Panc1 (cell line): ENCODE results near the gene ITGA11. TPM values are rescaled to one million over a fixed set of nuclear protein-coding genes. Genes with fewer than 3 reads are reported as not detected.

ENCODE experiments used
- ATAC-seq: fragments of 200-7000 bp; cut with Tn5 transposase; 2 replicates; pipeline ENCODE4 v1.9.1; 2020; ENCODE audit warnings: mild to moderate bottlenecking, moderate library complexity
- BruUV-seq: library from RNA; stranded (reverse); fragments of 400-500 nt; replicated peaks from 2 replicates; lab custom pipeline; 2021; lab: Mats Ljungman, UMichigan
- CTCF ChIA-PET: fragments of 300-600 bp; sonication (Branson Sonifier 250); formaldehyde crosslinking; loops from one replicate; lab custom pipeline; 2022; ENCODE audit warnings: antibody characterized with exemption; lab: Charles Lee
- POLR2A ChIA-PET: fragments of 300-600 bp; sonication (Branson Sonifier 250); formaldehyde crosslinking; loops from one replicate; lab custom pipeline; 2022; ENCODE audit warnings: antibody characterized with exemption; lab: Charles Lee
- DNase-seq: peaks from one replicate; pipeline ENCODE4 v3.0.0-alpha.2; 2010; ENCODE audit warnings: low read depth, low spot score
- H3K27ac ChIP-seq: 2 replicates; pipeline ENCODE4 v1.5.1; 2011; ENCODE audit warnings: mild to moderate bottlenecking, low read length, inconsistent platforms
- H3K27me3 ChIP-seq: fragments of 200-500 bp; sonication (Bioruptor generic); 2 replicates; pipeline ENCODE4 v1.6.0; 2014; ENCODE audit warnings: low read length, inconsistent platforms; ENCODE audit not compliant: control insufficient read depth, insufficient read depth
- H3K36me3 ChIP-seq: fragments of 200-500 bp; sonication (Bioruptor generic); 2 replicates; pipeline ENCODE4 v1.5.1; 2014; ENCODE audit warnings: inconsistent platforms, mild to moderate bottlenecking, low read length, moderate library complexity; ENCODE audit not compliant: control insufficient read depth, insufficient read depth
- H3K4me1 ChIP-seq: 2 replicates; pipeline ENCODE4 v1.5.1; 2011; ENCODE audit warnings: inconsistent platforms, mild to moderate bottlenecking, low read length, moderate library complexity; ENCODE audit not compliant: control insufficient read depth, insufficient read depth
- H3K4me3 ChIP-seq, 2 experiments: 2 replicates each; pipeline ENCODE4 v1.5.1; 2011 to 2012; ENCODE audit warnings: low read depth in 2 of 2, low read length in 2 of 2, mild to moderate bottlenecking in 2 of 2, inconsistent platforms in 1 of 2, moderate library complexity in 1 of 2
- H3K9me3 ChIP-seq: fragments of 200-500 bp; sonication (Bioruptor generic); 2 replicates; pipeline ENCODE4 v1.5.1; 2014; ENCODE audit warnings: low read depth, mild to moderate bottlenecking, inconsistent platforms, low read length, moderate library complexity; ENCODE audit not compliant: control insufficient read depth, insufficient read depth
- POLR2AphosphoS5 ChIP-seq: IDR thresholded peaks from 2 replicates; pipeline ENCODE4 v1.6.1; 2012; ENCODE audit warnings: mild to moderate bottlenecking, low read depth, low read length, moderate library complexity
- REST ChIP-seq, 2 experiments: IDR thresholded peaks; 2 replicates each; pipeline ENCODE4 v1.6.1; 2011 to 2012; ENCODE audit warnings: low read depth in 2 of 2, control low read depth in 1 of 2, low read length in 1 of 2, mild to moderate bottlenecking in 1 of 2, moderate library complexity in 1 of 2; ENCODE audit not compliant: insufficient read depth in 1 of 2
- SIN3A ChIP-seq: IDR thresholded peaks from 2 replicates; pipeline ENCODE4 v1.6.1; 2012; ENCODE audit warnings: low read depth, mild to moderate bottlenecking, low read length, moderate library complexity, borderline replicate concordance; ENCODE audit not compliant: insufficient read depth
- TCF7L2 ChIP-seq: IDR thresholded peaks from 2 replicates; pipeline ENCODE4 v1.6.1; 2011; ENCODE audit warnings: mild to moderate bottlenecking, low read depth, low read length, inconsistent platforms
- in situ Hi-C: cut with HindIII; loops from 2 replicates; pipeline ENCODE4 v1.10.0; 2016; ENCODE audit warnings: low sequenced_read_pairs, low pct_unique_long_range_greater_than_20kb
- intact Hi-C: fragments of 100-400 bp; cut with micrococcal nuclease; formaldehyde crosslinking; loops from one replicate; pipeline ENCODE4 v1.10.0; 2022; ENCODE audit not compliant: unreplicated experiment
- total RNA-seq: library from RNA; stranded (reverse); gene quantifications from one replicate; pipeline ENCODE4 v1.2.1, GENCODE V29; 2021; ENCODE audit not compliant: unreplicated experiment
- TF ChIP-seq, protein P1 (sequence below): fragments of 450-650 bp; IDR thresholded peaks from 2 replicates; pipeline ENCODE4 v1.5.1; 2017; ENCODE audit warnings: mild to moderate bottlenecking

The ITGA11 gene
- total RNA-seq, 1 experiment from 2014 or later: 0.28 TPM

- no peak for DNase-seq
- in situ Hi-C loops: no loop called here
- no peaks in the 10 kb centered on the region; the same call in 1 of the 2 replicates for H3K36me3 ChIP-seq
- ChIA-PET POLR2A (no interaction called here), CTCF (no interaction called here)
- intact Hi-C loops: no loop called here
- H3K9me3 ChIP-seq: no peaks in the 10 kb centered on the region
- no peak for TF ChIP-seq TCF7L2
- no peak for TF ChIP-seq SIN3A
- TF ChIP-seq REST (IDR thresholded peaks at IDR 0.05; ENCODE audit: insufficient read depth in 1 of 2, low read depth in 2 of 2, low read length in 1 of 2): no peak
- no peak for ATAC-seq
- no peak overlapping the region for H3K27ac ChIP-seq
- BruUV-seq: no TSS peak
- no peak overlapping the region for H3K4me3 ChIP-seq
- no peaks in the 10 kb centered on the region for H3K4me1 ChIP-seq
- H3K27me3 ChIP-seq: no peaks in the 10 kb centered on the region
Measured at GRCh38 chr15:68301301-68301700, 130.7 kb downstream of the ITGA11 start.

DNA sequence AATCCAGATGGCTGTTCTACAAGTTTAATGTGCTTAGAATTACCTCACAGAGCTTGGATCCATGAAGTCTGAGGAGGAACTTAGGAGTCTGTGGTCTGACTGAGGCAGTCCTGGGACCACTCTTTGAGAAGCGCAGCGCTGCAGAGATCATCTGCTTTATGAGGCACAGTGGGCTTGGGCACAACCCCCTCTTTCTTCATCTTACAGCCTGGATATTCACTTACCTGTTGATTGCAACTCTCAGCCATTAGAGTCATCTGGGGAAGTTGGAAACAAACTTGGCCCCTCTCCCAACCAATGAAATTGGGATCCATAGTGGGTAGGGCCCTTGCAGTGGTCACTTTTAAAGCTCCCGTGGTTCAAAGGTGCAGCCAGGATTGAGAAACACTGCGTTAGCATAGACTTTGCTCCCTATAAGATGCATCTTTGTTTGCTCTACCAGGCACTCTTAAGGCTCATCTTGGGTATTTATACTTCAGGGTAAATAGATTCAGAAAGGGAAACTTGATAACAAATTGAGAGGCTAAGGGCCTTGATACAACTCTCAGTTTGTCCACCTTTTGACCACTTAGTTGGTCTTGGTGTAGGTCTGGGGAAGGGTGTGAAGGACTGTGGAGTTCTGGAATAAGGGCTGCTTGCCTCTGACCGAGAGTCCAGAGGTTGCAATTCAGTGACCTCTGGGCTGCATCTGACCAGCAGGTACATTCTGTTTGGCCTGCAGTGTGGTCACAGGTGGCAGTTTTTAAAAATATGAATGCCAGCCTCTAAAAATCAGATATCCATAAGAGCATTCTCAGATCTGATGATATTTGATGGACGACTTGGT is 131.6 kb downstream of the ITGA11 start:
- ChIA-PET CTCF (no interaction called here), POLR2A (no interaction called here)
- Histone ChIP-seq H3K9me3 (no peaks in the 10 kb centered on the region), H3K27me3 (no peaks in the 10 kb centered on the region), H3K4me3 (no peak overlapping the region), H3K4me1 (no peaks in the 10 kb centered on the region), H3K27ac (no peak overlapping the region), H3K36me3 (no peaks in the 10 kb centered on the region; the same call in 1 of the 2 replicates)
- no TSS peak for BruUV-seq
- intact Hi-C loops (no loop called here), in situ Hi-C loops (no loop called here)
- no peak for ATAC-seq
- DNase-seq: no peak
- no peak for TF ChIP-seq SIN3A
- TF ChIP-seq, protein P1, sequence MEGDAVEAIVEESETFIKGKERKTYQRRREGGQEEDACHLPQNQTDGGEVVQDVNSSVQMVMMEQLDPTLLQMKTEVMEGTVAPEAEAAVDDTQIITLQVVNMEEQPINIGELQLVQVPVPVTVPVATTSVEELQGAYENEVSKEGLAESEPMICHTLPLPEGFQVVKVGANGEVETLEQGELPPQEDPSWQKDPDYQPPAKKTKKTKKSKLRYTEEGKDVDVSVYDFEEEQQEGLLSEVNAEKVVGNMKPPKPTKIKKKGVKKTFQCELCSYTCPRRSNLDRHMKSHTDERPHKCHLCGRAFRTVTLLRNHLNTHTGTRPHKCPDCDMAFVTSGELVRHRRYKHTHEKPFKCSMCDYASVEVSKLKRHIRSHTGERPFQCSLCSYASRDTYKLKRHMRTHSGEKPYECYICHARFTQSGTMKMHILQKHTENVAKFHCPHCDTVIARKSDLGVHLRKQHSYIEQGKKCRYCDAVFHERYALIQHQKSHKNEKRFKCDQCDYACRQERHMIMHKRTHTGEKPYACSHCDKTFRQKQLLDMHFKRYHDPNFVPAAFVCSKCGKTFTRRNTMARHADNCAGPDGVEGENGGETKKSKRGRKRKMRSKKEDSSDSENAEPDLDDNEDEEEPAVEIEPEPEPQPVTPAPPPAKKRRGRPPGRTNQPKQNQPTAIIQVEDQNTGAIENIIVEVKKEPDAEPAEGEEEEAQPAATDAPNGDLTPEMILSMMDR: no peak
- TF ChIP-seq POLR2AphosphoS5: no peak
- no peak for TF ChIP-seq TCF7L2
- TF ChIP-seq REST (IDR thresholded peaks at IDR 0.05; ENCODE audit: insufficient read depth in 1 of 2, low read depth in 2 of 2, low read length in 1 of 2): no peak
